Measurements from ENCODE around the gene RNF214.

- TF ChIP-seq POLR2A (IDR thresholded peaks at IDR 0.05; ENCODE audit: low read length) (no peak), GATA1 (IDR thresholded peaks at IDR 0.05; ENCODE audit: low read depth, low read length) (no peak)
Measured at GRCh38 chr11:117220568-117220967, 11.9 kb upstream of the RNF214 start.
